Measurements from ENCODE around the gene RUSC2. TPM values are rescaled to one million over a fixed set of nuclear protein-coding genes. Genes with fewer than 3 reads are reported as not detected.
"Not testable (repeated sequence)": the region's sequence is repeated elsewhere in the genome, so short reads cannot be mapped to it uniquely, and the experiment has no call there.

RUSC2 gene
- total RNA-seq, 2 experiments from 2014 or later = 1.3 to 1.7 TPM

- H3K4me1 Mint-ChIP-seq (ENCODE audit: low read depth) = peaks cover 27% of the 10 kb centered on the region
- ChIA-PET CTCF (no interaction called here), POLR2A (no interaction called here)
- peaks cover 17% of the 10 kb centered on the region for H3K27me3 Mint-ChIP-seq
- DNase-seq = no peak
- H3K36me3 Mint-ChIP-seq (ENCODE audit: low read depth) = no peaks in the 10 kb centered on the region
- TF ChIP-seq CTCF (IDR thresholded peaks at IDR 0.05) = no peak
- ATAC-seq = no peak
- H3K27ac Mint-ChIP-seq = no peak overlapping the region
- intact Hi-C loops (cut with micrococcal nuclease) = no loop called here
- H3K4me3 Mint-ChIP-seq = peak overlapping the region; percentile 78
- H3K9me3 Mint-ChIP-seq = no peaks in the 10 kb centered on the region
Measured at GRCh38 chr9:35490910-35491465, 1.1 kb downstream of the RUSC2 start.

GRCh38 chr9:35493119-35493518, 3.2 kb downstream of the RUSC2 start:
- Mint-ChIP-seq H3K4me1 (ENCODE audit: low read depth) (peaks cover 29% of the 10 kb centered on the region), H3K27me3 (peaks cover 16% of the 10 kb centered on the region)
- H3K4me3 Mint-ChIP-seq; ATAC-seq; H3K27ac Mint-ChIP-seq; DNase-seq; H3K36me3 Mint-ChIP-seq (ENCODE audit: low read depth); H3K9me3 Mint-ChIP-seq; CTCF ChIA-PET; intact Hi-C loops (cut with micrococcal nuclease); POLR2A ChIA-PET: not testable (repeated sequence)

- Mint-ChIP-seq H3K27me3 (peaks cover 2% of the 10 kb centered on the region), H3K9me3 (peaks cover 12% of the 10 kb centered on the region), H3K4me1 (ENCODE audit: low read depth) (peaks cover 27% of the 10 kb centered on the region), H3K4me3 (no peak overlapping the region), H3K27ac (no peak overlapping the region), H3K36me3 (ENCODE audit: low read depth) (peaks cover 2% of the 10 kb centered on the region)
- no peak for TF ChIP-seq CTCF (IDR thresholded peaks at IDR 0.05)
- POLR2A ChIA-PET = interaction anchor here (1.2 to 1.5 kb wide), 2 partner anchors 24 to 222 kb away, joined by 3 to 5 read pairs; no protein-coding TSS in a partner anchor
- CTCF ChIA-PET = interaction anchor here (0.6 to 2.4 kb wide), 6 partner anchors 12 to 229 kb away, joined by 3 to 12 read pairs (median 3); no protein-coding TSS in a partner anchor
- ATAC-seq = peak; percentile 73
- intact Hi-C loops (cut with micrococcal nuclease) = no loop called here
- DNase-seq = peak; percentile 21
Measured at GRCh38 chr9:35495984-35496383, 6.1 kb downstream of the RUSC2 start.

DNA sequence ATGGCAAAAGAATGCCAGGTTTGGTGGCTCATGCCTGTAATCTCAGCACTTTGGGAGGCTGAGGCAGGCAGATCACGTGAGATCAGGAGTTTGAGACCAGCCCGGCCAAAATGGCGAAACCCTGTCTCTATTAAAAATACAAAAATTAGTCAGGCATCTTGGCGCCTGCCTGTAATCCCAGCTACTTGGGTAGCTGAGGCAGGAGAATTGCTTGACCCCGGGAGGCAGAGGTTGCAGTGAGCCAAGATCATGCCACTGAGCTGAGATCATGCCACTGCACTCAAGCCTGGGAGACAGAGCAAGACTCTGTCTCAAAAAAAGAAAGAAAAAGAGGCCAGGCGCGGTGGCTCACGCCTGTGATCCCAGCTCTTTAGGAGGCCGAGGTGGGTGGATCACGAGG, 8.3 kb downstream of the RUSC2 start:
- POLR2A ChIA-PET; H3K27ac Mint-ChIP-seq; H3K36me3 Mint-ChIP-seq (ENCODE audit: low read depth); H3K27me3 Mint-ChIP-seq; H3K4me3 Mint-ChIP-seq; intact Hi-C loops (cut with micrococcal nuclease); DNase-seq; ATAC-seq: not testable (repeated sequence)
- CTCF ChIA-PET = interaction anchor here (0.6 kb wide), 1 partner anchor 229 kb away, joined by 3 read pairs; no protein-coding TSS in a partner anchor
- H3K4me1 Mint-ChIP-seq (ENCODE audit: low read depth) = peaks cover 20% of the 10 kb centered on the region
- H3K9me3 Mint-ChIP-seq = peaks cover 13% of the 10 kb centered on the region

DNA sequence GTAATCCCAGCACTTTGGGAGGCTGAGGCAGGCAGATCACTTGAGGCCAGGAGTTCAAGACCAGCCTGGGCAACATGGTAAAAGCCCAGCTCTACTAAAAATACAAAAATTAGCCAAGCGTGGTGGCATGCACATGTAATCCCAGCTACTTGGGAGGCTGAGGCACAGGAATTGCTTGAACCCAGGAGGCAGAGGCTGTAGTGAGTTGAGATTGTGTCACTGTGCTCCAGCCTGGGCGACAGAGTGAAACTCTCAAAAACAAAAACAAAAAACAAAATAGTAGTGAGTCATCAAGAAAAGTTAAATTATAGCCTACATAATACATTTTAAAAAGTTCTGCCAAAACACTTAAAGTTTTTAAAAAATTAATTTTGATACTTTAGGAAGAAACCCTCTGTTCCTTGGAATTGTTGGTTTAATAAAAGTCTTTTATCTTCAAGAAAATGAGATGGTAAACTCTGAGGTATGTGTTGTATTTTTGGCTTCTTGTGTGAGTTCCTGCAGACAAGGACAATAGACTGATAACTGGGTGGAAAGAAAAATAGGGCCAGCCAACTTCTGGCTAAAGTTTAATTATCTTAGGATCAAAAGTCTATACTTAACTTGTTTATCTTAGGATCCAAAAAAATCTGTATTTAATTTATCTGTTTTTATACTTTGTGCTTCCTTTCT, 9.3 kb downstream of the RUSC2 start:
- Mint-ChIP-seq H3K9me3 (peaks cover 13% of the 10 kb centered on the region), H3K27me3 (peaks cover 2% of the 10 kb centered on the region), H3K36me3 (ENCODE audit: low read depth) (peaks cover 2% of the 10 kb centered on the region), H3K4me3 (no peak overlapping the region), H3K4me1 (ENCODE audit: low read depth) (peaks cover 20% of the 10 kb centered on the region), H3K27ac (no peak overlapping the region)
- DNase-seq = no peak
- CTCF ChIA-PET = interaction anchor here (0.6 to 1.2 kb wide), 2 partner anchors 55 to 228 kb away, joined by 3 read pairs; no protein-coding TSS in a partner anchor
- no peak for ATAC-seq
- POLR2A ChIA-PET = no interaction called here
- TF ChIP-seq CTCF (IDR thresholded peaks at IDR 0.05) = no peak
- intact Hi-C loops (cut with micrococcal nuclease) = no loop called here

GRCh38 chr9:35499701-35500030, 9.8 kb downstream of the RUSC2 start:
- DNase-seq (no peak), ATAC-seq (no peak)
- Mint-ChIP-seq H3K36me3 (ENCODE audit: low read depth) (peaks cover 2% of the 10 kb centered on the region), H3K27ac (no peak overlapping the region), H3K9me3 (peaks cover 13% of the 10 kb centered on the region), H3K4me1 (ENCODE audit: low read depth) (peaks cover 20% of the 10 kb centered on the region), H3K27me3 (peaks cover 2% of the 10 kb centered on the region), H3K4me3 (no peak overlapping the region)
- no peak for TF ChIP-seq CTCF (IDR thresholded peaks at IDR 0.05)
- POLR2A ChIA-PET = no interaction called here
- CTCF ChIA-PET = interaction anchor here (0.7 to 1.2 kb wide), 2 partner anchors 54 to 226 kb away, joined by 3 read pairs; no protein-coding TSS in a partner anchor
- intact Hi-C loops (cut with micrococcal nuclease) = no loop called here

All from activated CD8-positive, alpha-beta T cell treated with anti-CD3 and anti-CD28 coated beads for 36 hours (primary cell).